8988T (cell line): ENCODE results near the gene ARHGAP10.

Experiments
- DNase-seq: peaks from one replicate; pipeline ENCODE4 v3.0.0; 2011

ARHGAP10 gene

GRCh38 chr4:147958057-147958456 lies 226.2 kb downstream of the ARHGAP10 start:
- DNase-seq = no peak

- DNase-seq = no peak
These were observed 226.7 kb downstream of the ARHGAP10 start for GRCh38 chr4:147958489-147959065.

- no peak for DNase-seq
These were observed 229.1 kb downstream of the ARHGAP10 start for GRCh38 chr4:147960971-147961370.

GRCh38 chr4:147963839-147964238 lies 232.0 kb downstream of the ARHGAP10 start:
- no peak for DNase-seq

GRCh38 chr4:147964266-147964880 lies 232.5 kb downstream of the ARHGAP10 start:
- DNase-seq = no peak

GRCh38 chr4:147965056-147965455 lies 233.2 kb downstream of the ARHGAP10 start:
- DNase-seq = no peak

GRCh38 chr4:147965873-147966272 lies 234.0 kb downstream of the ARHGAP10 start:
- no peak for DNase-seq

GRCh38 chr4:147968641-147969040 lies 236.8 kb downstream of the ARHGAP10 start:
- no peak for DNase-seq

- DNase-seq = no peak
These were observed 237.9 kb downstream of the ARHGAP10 start for GRCh38 chr4:147969573-147970385.

GRCh38 chr4:147971116-147971515 lies 239.2 kb downstream of the ARHGAP10 start:
- DNase-seq = no peak

GRCh38 chr4:147975325-147975724 lies 243.4 kb downstream of the ARHGAP10 start:
- no peak for DNase-seq

GRCh38 chr4:147975933-147976928 lies 244.3 kb downstream of the ARHGAP10 start:
- no peak for DNase-seq

- DNase-seq = no peak
These were observed 248.7 kb downstream of the ARHGAP10 start for GRCh38 chr4:147980586-147980985.

GRCh38 chr4:147981305-147981704 lies 249.4 kb downstream of the ARHGAP10 start:
- DNase-seq = no peak

GRCh38 chr4:147984065-147984777 lies 252.3 kb downstream of the ARHGAP10 start:
- peak; percentile 33 for DNase-seq

GRCh38 chr4:147984778-147985138 lies 252.9 kb downstream of the ARHGAP10 start:
- DNase-seq = no peak

GRCh38 chr4:147985376-147985775 lies 253.5 kb downstream of the ARHGAP10 start:
- no peak for DNase-seq

GRCh38 chr4:147987252-147987651 lies 255.4 kb downstream of the ARHGAP10 start:
- DNase-seq = no peak

- no peak for DNase-seq
These were observed 259.8 kb downstream of the ARHGAP10 start for GRCh38 chr4:147991543-147992283.

GRCh38 chr4:147994076-147994475 lies 262.2 kb downstream of the ARHGAP10 start:
- DNase-seq = no peak
